Measurements from ENCODE around the gene FBXO3.

The FBXO3 gene

GRCh38 chr11:33701302-33702230 is 72.8 kb downstream of the FBXO3 start:
- peak; percentile 57 for DNase-seq (ENCODE audit: low read depth)

GRCh38 chr11:33700502-33701271 is 73.6 kb downstream of the FBXO3 start, which contains the start of gene C11orf91:
C11orf91 (minus strand) TSS chr11:33700826; CDS start chr11:33700740, 86 bp downstream.
- peak; percentile 81 for DNase-seq (ENCODE audit: low read depth)

GRCh38 chr11:33700063-33700501 is 74.2 kb downstream of the FBXO3 start:
- DNase-seq (ENCODE audit: low read depth): no peak

GRCh38 chr11:33699515-33700062 is 74.7 kb downstream of the FBXO3 start:
- no peak for DNase-seq (ENCODE audit: low read depth)

- DNase-seq (ENCODE audit: low read depth): no peak
Measured at GRCh38 chr11:33698921-33699320, 75.4 kb downstream of the FBXO3 start.

GRCh38 chr11:33697997-33698396 is 76.3 kb downstream of the FBXO3 start:
- no peak for DNase-seq (ENCODE audit: low read depth)

GRCh38 chr11:33696931-33697638 is 77.2 kb downstream of the FBXO3 start:
- no peak for DNase-seq (ENCODE audit: low read depth)

GRCh38 chr11:33696411-33696810 is 77.9 kb downstream of the FBXO3 start:
- no peak for DNase-seq (ENCODE audit: low read depth)

- no peak for DNase-seq (ENCODE audit: low read depth)
Measured at GRCh38 chr11:33695051-33695566, 79.2 kb downstream of the FBXO3 start.

GRCh38 chr11:33694346-33695050 is 79.8 kb downstream of the FBXO3 start:
- no peak for DNase-seq (ENCODE audit: low read depth)

GRCh38 chr11:33692541-33692940 is 81.8 kb downstream of the FBXO3 start:
- no peak for DNase-seq (ENCODE audit: low read depth)

- DNase-seq (ENCODE audit: low read depth): peak; percentile 98
Measured at GRCh38 chr11:33692013-33692504, 82.3 kb downstream of the FBXO3 start.

- DNase-seq (ENCODE audit: low read depth): no peak
Measured at GRCh38 chr11:33691066-33691864, 83.1 kb downstream of the FBXO3 start.

Data from HS-5 (cell line).